Renal pelvis (tissue), 12 donors: ENCODE data around the gene BACH2. TPM values are rescaled to one million over a fixed set of nuclear protein-coding genes. Genes with fewer than 3 reads are reported as not detected.
"Not testable (repeated sequence)": the region's sequence is repeated elsewhere in the genome, so short reads cannot be mapped to it uniquely, and the experiment has no call there.

Experiments
- DNase-seq: peaks from one replicate; pipeline ENCODE4 v3.0.0-alpha.2; 2013
- long read RNA-seq, 16 experiments: transcript quantifications; one replicate each; lab custom pipeline, GENCODE V29; 2026
- polyA plus RNA-seq, 3 donors: library from polyadenylated mRNA; unstranded; fragments of 120-200 nt; gene quantifications; one replicate each; pipeline ENCODE4 v1.2.1, GENCODE V29; 2013; ENCODE audit not compliant: insufficient read length in 3 of 3

BACH2 gene
- 10 to 100 TPM in 1 of 3 donors, 1 to 10 TPM in 2; 9.2 to 11.0 (median 9.9) TPM for polyA plus RNA-seq
- long read RNA-seq, donor 1, full-length matches to known transcripts = 3 of 3 reads
- long read RNA-seq, donor 1, partial matches to known transcripts = 0 of 3 reads
- long read RNA-seq, donor 1, other reads (novel, unspliced or antisense) = 0 of 3 reads
- long read RNA-seq, donor 2, full-length matches to known transcripts = 1 of 8 reads
- long read RNA-seq, donor 2, partial matches to known transcripts = 7 of 8 reads
- long read RNA-seq, donor 2, other reads (novel, unspliced or antisense) = 0 of 8 reads
- long read RNA-seq, donor 3, partial matches to known transcripts = 0 of 1 reads
- long read RNA-seq, donor 3, other reads (novel, unspliced or antisense) = 0 of 1 reads
- long read RNA-seq, donor 4 = 0 reads
- long read RNA-seq, donor 5 = 0 reads
- long read RNA-seq, donor 6, partial matches to known transcripts = 0 of 1 reads
- long read RNA-seq, donor 6, other reads (novel, unspliced or antisense) = 0 of 1 reads
- long read RNA-seq, donor 7, full-length matches to known transcripts = 1 of 1 reads
- long read RNA-seq, donor 7, partial matches to known transcripts = 0 of 1 reads
- long read RNA-seq, donor 7, other reads (novel, unspliced or antisense) = 0 of 1 reads
- long read RNA-seq, donor 8, partial matches to known transcripts = 0 of 1 reads
- long read RNA-seq, donor 8, other reads (novel, unspliced or antisense) = 0 of 1 reads
- long read RNA-seq, donor 9 = 0 reads
- long read RNA-seq, donor 10, full-length matches to known transcripts = 2 of 2 reads
- long read RNA-seq, donor 10, partial matches to known transcripts = 0 of 2 reads
- long read RNA-seq, donor 10, other reads (novel, unspliced or antisense) = 0 of 2 reads
- long read RNA-seq, donor 11 = 0 reads
- long read RNA-seq, donor 12 = 0 reads
- long read RNA-seq, donor 13, full-length matches to known transcripts = 1 of 1 reads
- long read RNA-seq, donor 13, partial matches to known transcripts = 0 of 1 reads
- long read RNA-seq, donor 13, other reads (novel, unspliced or antisense) = 0 of 1 reads
- long read RNA-seq, donor 14, partial matches to known transcripts = 0 of 1 reads
- long read RNA-seq, donor 14, other reads (novel, unspliced or antisense) = 0 of 1 reads
- long read RNA-seq, donor 15 = 0 reads
- long read RNA-seq, donor 16, partial matches to known transcripts = 0 of 1 reads
- long read RNA-seq, donor 16, other reads (novel, unspliced or antisense) = 0 of 1 reads

DNA sequence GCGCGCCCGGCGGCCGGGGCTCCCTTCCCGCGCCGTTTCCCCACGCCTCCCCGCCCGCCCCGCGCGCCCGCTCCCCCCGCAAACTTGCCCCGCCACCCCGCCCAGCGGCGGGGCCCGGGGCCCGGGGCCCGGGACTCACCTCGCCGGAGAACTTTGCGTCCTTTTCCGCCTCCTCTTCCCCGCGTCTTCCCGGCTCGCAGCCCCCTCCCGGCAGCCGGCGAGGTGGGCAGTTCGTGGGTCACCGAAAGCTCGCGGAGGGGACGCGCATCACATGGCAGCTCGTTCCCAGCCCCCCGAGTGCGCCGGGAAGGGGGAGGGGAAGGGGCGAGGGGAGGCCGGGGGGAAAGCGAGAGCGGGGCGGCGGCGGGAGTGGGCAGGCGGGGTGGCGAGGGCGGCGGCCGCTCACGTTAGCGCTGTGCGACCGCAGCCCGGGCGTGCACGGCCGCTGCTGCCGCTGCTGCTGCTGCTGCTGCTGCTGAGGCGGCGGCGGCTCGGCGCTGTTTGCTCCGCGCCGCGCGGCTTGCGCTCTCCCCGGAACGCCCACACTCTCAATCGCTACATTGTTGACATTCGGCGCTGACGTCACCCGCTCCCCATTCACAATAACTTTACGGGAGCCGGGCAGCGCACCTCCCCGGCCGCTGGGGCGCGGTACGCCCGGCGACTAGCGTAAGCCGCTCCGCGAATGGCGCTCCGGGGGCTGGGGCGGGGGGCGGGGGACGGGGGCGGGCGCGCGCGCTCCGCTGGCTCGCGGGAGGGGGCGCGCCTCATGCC, at the start of gene BACH2:
Gene BACH2, minus strand, starts transcription at position 503 of the 774 bp plus-strand sequence. CDS start 287,999 bp downstream, outside the sequence.
- DNase-seq = peak; percentile 92

DNA sequence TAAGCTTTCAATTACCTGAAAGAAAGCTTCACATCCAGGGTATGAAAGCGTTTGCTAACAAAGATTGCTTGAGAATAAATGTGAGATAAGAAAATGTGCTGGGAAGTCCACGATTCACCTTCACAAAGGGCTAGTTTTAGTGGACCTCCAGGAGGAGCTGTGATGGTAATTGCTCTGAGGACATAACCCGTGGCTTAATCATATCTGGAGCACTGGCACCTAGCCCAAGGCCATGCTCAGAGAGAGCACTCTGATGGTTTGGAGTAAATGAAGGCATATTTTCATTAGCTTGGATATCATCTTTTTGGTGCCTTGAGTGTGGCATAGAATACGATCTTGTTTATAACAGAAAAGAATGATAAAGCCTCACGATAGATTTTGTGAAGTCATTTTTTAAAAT, 46.9 kb upstream of the BACH2 start:
- DNase-seq = no peak

DNA sequence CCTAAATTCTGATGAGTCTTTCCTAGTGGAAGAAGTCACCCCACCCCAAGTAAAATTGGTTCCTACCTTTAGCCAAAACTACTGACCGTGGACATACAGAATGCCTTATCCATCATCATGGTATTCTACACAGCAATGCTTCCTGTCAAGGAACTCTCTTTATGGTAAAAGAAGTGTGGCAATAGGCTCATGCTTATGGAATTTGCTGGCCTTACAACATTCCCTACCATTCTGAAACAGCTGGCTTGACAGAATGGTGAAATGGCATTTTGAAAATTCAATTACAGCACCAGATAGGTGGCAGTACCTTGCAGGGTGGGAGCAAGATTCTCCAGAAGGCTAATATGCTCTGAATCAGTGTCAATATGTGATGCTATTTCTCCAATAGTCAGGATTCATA, 41.8 kb upstream of the BACH2 start:
- no peak for DNase-seq

DNA sequence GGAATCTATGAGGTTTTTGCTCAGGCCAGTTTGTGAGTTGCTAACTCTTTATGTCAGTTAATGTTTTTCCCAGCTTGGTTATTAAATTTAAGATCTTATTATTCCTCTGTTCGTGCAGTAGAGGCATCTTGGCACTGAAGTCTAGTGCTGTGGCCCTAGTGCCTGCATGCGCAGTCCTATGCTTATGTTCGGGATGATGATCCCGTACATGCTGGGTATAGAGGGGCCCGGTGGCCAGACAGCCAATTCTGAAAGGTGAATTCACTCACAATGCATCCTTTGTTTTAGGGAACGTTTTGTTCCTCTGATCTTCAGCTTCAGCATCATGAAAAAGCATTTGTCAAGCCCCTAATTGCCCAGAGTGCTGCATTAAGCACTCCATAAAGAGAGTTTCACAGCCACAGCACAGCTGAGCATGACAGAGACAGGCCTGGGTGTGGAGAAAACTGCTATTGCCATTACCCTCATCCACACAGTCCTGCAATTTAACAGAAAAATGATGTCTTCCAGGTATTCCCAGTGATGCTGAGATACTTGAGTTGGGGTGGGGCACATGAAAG, 39.8 kb upstream of the BACH2 start:
- no peak for DNase-seq

DNA sequence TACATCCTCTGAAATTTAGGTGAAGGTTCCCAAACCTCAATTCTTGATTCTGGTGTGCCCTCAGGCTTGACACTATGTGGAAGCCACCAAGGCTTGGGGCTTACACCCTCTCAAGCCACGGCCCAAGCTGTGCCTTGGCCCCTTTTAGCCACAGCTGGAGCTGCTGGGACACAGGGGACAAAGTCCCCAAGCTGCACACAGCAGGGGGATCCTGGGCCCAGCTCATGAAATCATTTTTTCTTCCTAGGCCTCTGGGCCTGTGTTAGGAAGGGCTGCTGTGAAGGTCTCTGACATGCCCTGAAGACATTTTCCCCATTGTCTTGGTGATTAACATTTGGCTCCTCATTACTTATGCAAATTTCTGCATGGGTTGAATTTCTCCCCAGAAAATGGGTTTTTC, 37.3 kb upstream of the BACH2 start:
- DNase-seq = no peak

DNA sequence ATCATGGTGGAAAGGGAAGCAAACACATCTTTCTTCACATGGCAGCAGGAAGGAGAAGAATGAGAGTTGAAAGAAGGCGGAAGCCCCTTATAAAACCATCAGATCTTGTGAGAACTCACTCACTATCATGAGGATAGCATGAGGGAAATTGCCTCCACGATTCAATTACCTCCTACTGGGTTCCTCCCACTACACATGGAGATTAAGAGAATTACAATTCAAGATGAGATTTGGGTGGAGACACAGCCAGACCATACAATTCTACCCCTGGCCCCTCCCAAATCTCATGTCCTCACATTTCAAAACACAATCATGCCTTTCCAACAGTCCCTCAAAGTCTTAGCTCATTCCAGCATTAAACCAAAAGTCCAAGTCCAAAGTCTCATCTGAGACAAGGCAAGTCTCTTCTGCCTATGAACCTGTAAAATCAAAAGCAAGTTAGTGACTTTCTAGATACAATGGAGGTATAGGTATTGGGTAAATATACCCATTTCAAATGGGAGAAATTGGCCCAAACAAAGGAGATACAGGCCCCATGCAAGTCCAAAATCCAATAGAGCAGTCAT, 36.4 kb upstream of the BACH2 start:
- not testable (repeated sequence) for DNase-seq

DNA sequence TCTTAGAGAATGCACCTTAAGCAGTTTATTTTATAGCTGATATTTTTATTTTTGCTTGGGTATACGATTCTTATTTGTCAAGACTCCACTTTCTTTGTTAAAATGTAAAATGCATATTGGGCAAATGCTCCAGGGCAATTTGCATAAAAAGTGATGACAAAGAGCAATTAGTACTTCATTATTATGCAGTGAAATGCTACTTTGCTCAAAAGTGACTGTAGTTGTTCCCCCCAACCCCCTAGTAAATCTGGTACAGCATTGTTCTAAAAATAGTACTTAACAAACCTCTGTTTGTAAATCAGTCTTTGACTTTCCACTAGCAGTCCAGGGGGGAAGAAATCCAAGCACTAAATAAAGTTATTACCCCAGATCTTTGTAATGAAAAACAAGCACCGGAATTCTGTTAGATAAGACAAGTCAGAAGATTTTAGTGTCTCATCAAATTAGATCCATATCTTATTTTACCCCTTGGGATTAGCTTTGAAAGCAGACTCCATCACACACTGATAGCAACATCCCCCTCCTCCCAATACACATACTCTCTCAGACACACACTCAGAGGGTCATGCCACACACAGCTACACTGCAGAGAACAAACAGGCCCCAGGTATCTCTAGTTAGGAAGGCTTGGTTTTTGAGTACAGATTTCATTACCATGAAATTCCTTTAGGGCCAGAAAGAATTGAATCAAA, 32.9 kb upstream of the BACH2 start:
- DNase-seq = no peak

DNA sequence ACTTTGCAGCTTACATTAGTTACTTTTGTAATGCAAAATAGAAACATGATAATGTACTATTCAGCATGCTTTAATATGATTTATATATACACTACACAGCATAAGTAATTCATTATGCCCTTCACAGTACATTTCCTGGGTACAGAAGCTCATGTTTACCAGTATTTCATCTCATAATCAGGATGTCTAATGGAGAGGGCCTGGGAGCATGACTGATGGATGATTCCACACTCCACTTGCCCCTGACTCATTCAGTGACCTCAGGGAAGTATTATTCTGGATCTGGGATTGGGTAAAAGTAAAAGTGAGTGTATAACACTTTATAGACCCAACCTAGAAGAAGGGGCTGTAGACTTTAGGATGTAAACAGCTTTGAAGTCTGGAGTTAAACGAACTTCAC, 31.4 kb upstream of the BACH2 start:
- DNase-seq = no peak

DNA sequence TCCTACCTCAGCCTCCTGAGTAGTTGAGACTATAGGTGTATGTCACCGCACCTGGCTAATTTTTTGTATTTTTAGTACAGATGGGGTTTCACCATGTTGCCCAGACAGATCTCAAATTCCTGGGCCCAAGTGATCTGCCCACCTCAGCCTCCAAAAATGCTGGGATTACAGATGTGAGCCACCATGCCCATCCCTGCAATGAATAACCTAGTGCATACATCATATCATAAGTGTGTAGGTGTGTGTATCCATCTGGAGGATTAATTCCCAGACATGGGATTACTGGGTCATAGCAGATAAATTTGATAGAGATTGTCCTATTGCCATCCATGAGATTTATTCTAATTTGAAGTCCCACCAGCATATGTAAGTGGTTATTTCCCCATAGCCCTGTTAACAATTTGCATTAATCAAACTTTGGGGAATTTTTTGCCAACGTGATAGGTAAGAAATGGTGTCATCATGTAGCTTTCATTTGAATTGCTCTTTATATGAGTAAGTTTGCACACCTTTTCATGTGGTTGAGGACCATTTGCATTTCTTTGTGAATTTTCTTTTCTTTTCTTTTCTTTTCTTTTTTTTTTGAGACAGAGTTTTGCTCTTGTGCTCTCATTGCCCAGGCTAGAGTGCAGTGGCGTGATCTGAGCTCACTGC, 29.9 kb upstream of the BACH2 start:
- DNase-seq = no peak

DNA sequence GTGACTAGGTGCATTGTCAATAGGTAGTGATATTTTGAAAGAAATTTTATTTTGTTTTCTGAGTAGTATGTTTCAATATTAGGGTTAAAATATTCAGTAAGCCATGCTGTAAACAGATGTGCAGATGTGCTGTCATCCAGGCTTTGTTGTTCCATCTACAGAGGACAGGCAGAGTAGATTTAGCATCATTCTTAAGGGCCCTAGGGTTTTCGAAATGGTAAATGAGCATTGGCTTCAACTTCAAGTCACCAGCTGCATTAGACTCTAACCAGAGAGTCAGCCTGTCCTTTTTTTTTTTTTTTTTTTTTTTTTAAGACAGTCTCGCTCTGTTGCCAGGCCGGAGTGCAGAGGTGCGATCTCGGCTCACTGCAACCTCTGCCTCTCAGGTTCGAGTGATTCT, 27.1 kb upstream of the BACH2 start:
- no peak for DNase-seq

DNA sequence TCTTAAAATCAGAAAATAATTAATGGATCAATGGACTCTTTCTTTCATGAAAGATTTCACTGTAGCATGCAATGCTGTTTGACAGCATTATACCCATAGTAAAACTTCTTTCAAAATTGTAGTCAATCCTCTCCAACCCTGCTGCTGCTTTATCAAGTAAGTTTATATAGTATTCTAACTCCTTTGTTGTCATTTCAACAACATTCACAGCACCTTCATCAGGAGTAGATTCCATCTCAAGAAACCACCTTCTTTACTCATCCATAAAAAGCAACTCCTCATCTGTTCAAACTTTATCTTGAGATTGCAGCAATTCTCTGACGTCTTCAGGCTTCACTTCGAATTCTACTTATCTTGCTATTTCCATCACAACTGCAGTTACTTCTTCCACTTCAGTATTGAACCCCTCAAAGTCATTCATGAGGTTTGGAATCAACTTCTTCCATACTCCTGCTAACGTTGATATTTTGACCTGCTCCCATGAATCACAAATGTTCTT, 26.4 kb upstream of the BACH2 start:
- no peak for DNase-seq

DNA sequence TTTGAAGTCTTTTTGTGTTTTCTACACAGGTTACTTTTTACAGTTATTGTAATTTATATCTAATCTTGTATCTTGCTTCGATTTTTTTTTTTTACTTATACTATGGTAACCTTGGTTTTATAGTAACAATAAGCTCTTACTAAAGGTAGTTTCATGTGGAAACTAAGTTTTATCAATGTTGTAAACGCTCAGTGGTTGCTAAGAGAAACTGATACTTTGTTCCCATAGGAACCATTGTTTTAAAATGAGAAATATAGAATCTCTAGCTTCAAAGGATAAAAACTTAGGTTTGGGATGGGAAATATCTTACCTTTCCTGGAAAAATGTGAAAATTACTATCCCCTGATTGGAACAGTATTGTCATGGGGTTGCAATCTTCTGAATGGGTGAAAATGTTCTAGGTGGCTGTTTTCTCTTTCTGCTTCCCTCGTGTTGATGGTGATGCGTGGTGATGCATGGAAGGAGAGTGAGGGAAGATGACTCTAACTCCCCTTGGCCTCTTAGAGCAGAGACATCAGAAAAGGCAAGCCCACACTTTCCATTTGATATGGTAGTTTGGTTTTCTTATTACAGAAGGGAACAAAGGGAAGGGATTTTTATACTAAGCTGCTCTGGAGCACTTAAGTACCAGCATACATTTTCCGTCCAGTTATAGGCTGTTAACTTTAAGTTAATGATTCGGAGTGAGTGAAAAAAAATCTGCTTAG, 23.5 kb upstream of the BACH2 start:
- no peak for DNase-seq

DNA sequence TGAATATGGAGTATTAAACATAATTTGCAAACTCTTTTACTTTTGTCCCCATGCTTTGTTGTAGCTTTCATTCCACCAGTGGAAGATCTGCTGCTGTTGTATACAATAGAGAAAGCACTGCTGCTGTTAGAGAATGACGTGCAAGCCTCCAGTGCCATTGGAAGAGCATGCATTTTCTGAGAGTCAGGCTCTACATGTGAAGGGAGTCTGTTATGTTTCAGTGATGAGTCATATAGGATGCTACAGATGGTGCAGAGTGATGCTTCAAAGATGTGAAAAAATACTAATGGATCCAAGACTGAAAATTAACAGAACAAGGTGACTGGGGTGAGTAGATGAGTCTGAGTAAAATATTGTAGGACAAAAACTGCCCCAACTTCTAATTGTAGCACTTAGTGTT, 22.4 kb upstream of the BACH2 start:
- no peak for DNase-seq

DNA sequence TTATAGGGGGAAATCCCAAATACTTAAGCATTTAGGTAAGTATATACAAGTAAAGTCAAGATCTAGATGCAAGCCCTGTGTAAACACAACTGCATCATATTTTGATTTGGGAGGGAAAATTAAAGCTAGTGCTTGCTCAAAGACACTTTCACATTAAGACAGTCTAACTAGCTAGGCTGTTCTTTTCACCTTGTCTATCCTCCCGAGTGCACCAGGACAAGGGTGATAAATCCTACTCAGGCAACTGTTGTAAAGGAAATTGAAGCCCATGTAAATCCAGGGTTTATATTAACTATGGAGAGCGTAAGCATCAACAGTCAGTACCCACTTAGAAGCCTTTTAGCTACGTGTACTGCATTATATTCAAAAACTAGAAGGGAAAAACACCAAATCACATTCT, 19.3 kb upstream of the BACH2 start:
- peak; percentile 54 for DNase-seq

DNA sequence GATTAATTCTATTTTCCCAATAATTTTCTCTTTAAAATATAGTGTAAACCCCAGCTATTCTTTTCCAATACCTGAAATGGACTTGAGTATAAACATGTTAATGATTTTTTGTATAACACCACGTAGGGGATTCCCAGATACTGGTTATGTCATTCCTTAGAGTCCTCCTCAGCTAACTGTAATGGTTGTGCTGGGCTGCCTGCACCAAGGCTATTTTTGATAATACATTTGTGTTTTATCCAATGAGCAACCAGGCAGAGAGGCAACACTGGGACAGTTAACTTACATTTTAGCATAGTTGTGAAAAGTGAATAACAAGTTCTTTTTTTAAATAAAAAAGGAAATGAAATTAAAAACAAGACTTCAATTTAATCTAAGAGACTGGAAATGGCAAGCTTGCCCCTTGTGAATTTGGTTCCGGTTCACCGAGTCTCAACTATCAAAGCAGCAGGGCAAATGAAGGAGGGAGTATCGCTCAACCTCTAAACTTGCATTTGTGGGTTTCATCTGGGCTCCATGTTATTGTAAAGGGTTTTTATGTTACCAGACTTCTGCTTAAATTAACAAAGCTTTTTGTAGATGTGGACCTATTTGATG, 18.8 kb upstream of the BACH2 start:
- no peak for DNase-seq

DNA sequence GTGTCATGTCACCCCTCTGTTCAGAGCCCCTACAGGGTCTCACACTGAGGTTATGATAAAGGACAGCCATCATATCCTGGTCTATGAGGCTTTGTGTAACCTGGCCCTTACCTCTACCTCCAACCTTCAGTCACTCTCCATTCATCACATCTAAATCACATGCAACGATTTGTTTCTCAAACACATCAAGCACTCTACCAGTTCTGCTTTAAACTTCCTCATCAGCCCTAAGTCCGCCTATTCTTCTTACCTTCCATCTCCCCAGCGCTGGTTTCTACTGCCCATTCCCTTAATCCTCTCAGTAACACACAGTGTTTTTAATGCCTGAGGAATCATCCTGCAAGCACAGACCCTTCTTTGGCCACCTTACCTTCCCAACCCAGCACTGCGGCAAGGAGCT, 17.9 kb upstream of the BACH2 start:
- no peak for DNase-seq

DNA sequence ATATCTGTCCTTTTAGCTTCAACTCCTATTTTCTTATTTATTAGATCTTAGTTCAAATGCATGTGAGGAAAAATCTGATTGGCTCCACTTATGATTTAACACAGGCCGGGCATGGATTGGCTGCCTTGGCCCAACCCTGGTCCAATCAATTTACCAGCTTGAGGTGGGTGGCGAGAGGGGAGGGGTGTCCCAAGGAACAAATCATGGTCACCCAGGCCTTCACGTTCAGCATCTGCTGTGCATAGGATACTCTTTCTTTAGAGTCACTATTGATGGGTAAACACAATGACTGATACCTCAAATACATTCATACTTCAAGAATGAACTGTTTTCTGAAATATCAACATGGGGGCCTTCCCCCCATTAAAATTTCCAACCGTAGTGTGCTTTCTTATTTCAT, 14.9 kb upstream of the BACH2 start:
- no peak for DNase-seq

DNA sequence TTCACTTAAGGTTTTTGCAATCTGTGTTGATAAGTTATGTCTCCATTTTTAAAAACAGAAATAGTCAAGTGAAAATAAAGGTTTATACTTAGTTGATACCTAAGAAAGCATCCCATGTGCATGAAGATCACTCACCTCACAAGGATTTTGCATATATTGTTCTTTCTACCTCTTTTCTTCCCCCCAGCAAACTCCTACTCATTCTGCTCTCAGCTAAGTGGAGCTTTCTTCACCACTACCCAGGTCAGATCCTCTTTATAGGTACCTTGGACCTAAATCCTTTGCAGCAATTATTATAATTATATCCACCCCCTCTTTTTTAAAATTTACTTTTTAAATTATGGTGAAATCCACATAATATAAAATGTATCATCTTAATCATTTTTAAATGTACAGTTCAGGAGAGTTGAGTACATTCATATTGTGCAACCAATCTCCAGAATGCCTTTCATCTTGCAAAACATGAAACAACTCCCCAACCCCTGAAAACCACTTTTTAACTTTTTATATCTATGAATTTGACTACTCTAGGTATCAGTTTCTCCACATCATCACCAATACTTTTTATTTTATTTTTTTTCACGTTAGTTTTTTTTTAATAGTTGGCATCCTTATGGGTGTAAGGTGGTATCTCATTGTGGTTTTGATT, 9.3 kb upstream of the BACH2 start:
- DNase-seq = no peak
